Cardiac fibroblast (primary cell): ENCODE results near the gene MROH7.

ENCODE experiments used
- DNase-seq, 2 donors: peaks; one replicate each; pipeline versions ENCODE4 v3.0.0 to v3.0.0-alpha.2; 2010; ENCODE audit warnings: low read depth in 2 of 2
- H3K4me3 ChIP-seq, 2 donors: replicated peaks in 1 of 2; 1 replicate in 1 of 2; 2 replicates in 1 of 2; pipeline ENCODE4 v1.5.1; 2011; ENCODE audit warnings: low read depth in 2 of 2, low read length in 2 of 2, mild to moderate bottlenecking in 2 of 2, moderate library complexity in 1 of 2
- TF ChIP-seq, protein P1 (sequence below): IDR thresholded peaks from one replicate; pipeline ENCODE4 v1.5.1; 2011; ENCODE audit warnings: low read depth, mild to moderate bottlenecking, low read length, inconsistent platforms

The MROH7 gene

DNA sequence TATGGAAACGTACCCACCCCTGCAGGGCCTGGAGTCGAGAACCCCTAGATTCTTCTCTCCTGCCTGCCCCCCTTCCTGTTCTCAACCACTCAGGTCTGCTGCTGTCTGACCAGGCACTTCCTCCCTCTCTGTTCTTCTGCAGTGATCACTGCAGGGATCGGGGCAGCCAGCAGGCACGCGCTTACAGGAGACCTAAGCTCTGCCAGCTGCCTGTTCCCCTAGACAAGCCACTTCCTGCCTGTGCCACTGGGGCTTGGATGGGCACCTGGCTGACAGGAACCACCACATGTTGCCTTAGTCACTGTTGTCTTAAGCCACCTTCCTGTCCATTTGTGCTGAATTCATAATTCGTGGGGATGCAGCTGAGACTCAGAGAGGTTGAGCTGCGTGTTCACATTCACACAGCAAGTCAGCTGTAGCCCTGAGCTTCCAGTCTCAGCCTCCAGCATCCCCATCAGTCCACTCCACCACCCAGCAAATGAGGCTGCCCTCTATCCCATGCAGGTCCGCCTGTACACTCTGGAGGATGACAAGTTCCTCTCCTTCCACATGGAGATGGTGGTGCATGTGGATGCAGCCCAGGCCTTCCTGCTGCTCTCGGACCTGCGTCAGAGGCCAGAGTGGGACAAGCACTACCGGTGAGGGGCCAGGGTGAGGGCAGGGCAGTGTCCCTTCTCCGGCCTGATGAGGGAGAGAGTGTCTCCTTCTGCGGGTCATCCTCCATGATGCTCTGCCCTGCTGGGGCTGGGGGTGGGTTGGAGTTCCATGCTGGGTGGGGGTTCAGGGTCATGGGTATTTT, 36.8 kb upstream of the MROH7 start:
- TF ChIP-seq, protein P1, sequence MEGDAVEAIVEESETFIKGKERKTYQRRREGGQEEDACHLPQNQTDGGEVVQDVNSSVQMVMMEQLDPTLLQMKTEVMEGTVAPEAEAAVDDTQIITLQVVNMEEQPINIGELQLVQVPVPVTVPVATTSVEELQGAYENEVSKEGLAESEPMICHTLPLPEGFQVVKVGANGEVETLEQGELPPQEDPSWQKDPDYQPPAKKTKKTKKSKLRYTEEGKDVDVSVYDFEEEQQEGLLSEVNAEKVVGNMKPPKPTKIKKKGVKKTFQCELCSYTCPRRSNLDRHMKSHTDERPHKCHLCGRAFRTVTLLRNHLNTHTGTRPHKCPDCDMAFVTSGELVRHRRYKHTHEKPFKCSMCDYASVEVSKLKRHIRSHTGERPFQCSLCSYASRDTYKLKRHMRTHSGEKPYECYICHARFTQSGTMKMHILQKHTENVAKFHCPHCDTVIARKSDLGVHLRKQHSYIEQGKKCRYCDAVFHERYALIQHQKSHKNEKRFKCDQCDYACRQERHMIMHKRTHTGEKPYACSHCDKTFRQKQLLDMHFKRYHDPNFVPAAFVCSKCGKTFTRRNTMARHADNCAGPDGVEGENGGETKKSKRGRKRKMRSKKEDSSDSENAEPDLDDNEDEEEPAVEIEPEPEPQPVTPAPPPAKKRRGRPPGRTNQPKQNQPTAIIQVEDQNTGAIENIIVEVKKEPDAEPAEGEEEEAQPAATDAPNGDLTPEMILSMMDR = no peak
- H3K4me3 ChIP-seq = no peak overlapping the region
- no peak for DNase-seq

DNA sequence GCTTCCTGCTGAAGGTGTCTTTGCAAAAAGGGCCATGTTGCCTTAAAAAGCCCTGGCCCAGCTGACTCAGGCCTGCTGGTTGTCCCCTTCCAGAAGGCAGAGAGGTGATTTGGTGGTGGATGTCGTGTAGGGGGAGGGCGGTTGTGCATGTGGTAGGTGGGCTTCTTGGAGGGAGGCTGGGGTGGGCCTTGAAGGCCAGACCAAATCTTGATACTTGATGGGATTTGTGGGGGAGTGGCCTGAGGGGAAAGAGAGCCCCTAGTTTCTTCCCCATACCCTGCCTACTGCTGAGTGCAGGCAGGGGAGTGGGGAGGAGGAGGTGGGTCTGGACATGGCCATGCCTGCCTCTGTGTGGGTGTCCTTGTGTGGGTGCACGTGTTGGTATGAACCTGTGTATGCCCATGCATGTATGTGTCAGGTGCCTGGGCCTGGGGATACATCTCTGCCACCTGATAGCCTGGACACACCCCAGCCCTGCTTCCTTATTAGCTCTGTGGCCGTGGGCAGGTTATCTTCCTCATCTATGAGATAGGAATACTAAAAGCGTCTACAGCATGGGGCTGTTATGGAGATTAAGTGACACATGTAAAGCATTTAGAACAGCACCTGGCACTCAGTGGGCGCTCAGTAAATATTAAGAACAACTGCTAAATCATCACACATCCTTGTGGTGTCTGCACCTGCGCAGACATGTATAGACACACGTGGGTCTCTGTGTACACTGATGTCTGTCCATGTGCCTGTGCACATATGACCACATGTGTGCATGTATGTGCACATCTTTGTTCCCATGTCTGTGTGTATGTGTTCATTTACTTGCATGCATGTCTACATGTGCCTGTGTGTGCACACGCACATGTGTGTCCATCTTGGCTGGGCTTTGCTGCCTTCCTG, 35.2 kb upstream of the MROH7 start:
- no peak for DNase-seq
- H3K4me3 ChIP-seq = no peak overlapping the region
- TF ChIP-seq, protein P1 = no peak

DNA sequence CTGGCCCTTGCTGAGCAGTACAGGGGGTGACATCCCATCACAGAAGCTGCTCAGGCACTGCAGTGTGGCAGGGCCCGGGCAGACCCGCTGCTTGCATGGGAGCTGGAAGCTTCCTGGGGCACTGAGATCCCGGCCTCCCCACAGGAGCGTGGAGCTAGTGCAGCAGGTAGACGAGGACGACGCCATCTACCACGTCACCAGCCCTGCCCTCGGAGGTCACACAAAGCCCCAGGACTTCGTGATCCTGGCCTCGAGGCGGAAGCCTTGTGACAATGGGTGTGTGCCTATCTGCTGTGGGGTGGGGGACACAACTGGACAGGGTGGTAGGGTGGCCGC, 34.6 kb upstream of the MROH7 start:
- TF ChIP-seq, protein P1 = no peak
- no peak for DNase-seq
- H3K4me3 ChIP-seq = no peak overlapping the region

DNA sequence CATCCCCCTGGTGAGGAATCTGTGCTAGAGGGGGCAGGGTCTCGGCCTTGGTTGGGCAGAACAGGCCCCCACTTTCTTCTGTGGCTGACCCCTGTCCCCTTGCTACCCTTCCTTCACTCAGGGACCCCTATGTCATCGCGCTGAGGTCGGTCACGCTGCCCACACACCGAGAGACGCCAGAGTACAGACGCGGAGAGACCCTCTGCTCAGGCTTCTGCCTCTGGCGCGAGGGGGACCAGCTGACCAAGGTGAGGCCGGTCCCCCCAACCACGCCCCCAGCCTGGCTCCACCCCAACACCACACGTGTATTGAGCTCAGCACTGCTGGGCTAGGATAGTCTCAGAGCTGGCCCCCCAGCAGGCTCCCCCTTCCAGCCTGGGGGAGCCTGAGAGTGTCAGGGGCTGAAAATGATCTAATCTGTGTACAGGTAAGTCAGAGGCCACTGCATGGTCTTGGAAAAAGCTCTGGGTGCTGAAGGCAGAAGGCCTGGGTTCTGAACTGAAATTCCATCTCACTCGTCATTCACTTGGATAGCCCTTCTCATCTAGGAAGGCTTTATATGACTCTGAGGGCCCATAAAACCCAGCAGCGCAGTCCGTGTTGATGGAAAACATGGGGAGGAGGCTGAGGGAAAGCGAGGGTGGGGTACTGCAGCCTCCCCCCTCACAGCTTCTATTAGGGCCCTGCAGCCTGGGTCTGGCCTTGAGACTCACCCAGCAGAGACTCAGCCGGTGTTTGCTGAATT, 33.6 kb upstream of the MROH7 start:
- TF ChIP-seq, protein P1 = no peak
- DNase-seq = no peak

DNA sequence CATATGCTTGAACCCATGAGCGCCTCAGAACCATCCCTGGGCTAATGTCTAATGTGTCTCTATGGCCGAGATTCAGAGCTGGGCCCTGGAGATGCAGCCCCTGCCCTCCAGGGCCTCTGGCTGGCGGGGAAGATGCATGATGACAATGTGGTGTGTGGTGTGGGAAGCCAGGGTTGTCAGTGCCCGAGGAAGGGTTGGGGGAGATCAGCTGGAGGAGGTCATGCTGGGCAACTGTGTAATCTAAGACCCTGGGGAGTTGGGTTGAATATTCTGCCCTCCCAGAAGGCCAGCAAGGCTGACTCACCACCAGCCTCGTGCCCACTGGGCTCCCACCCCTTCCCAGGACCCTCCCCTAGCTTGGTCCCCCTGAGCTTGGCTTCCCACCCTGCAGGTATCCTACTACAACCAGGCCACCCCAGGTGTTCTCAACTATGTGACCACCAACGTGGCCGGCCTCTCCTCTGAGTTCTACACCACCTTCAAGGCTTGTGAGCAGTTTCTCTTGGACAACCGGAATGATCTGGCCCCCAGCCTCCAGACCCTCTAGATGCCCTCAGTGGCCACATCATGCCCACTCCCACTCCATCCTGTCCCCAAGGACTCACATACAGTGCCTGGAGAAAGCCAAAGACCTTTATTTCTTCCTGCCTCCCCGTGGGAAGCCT, 32.9 kb upstream of the MROH7 start:
- H3K4me3 ChIP-seq = no peak overlapping the region
- no peak for DNase-seq
- TF ChIP-seq, protein P1 = no peak

More for the DNA sequence above, 33.6 kb upstream of the MROH7 start:
- H3K4me3 ChIP-seq = no peak overlapping the region

DNA sequence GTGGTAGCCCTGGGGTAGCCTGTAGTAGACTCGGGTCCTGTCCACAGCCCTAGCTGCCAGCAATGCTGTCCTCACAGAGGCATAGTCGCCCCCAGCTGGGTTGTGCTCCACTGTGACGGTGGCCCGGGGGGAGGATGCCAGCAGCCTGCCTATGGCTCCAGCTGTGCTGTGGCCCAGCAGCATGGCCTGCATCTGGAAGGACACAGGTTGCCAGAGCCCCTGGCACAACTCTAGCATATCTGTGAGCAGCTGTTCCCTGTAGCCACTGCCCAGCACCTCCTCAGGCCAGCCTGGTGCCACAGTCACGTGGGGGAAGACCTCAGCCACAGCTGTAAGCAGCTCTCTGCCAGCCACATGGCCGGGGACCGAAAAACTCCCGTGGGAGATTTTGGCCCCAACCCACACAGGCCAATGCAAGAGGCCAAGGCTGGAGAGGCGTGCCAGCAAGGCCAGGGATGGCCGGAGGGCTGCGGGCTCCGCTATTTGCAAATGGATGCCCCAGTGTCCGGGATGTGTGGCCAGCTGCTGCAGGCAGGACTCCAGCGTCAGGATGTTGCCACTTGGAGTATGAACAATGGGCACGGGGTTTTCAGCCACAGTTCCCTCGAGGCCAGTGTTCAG, 32.2 kb upstream of the MROH7 start:
- TF ChIP-seq, protein P1 = no peak
- no peak for DNase-seq

More for the DNA sequence above, 32.2 kb upstream of the MROH7 start:
- H3K4me3 ChIP-seq = no peak overlapping the region
